CD4-positive, CD25-positive, alpha-beta regulatory T cell (primary cell): ENCODE measurements around the gene UCKL1. TPM values are rescaled to one million over a fixed set of nuclear protein-coding genes. Genes with fewer than 3 reads are reported as not detected.

ENCODE experiments used
- ATAC-seq, 2 donors: fragments of 150-1000 bp; cut with Tn5 transposase; one replicate each; pipeline ENCODE4 v1.10.0; 2021; ENCODE audit warnings: low read depth in 2 of 2, moderate number of reproducible peaks in 2 of 2, moderate library complexity in 1 of 2
- DNase-seq, 3 donors: peaks; one replicate each; pipeline versions ENCODE4 v3.0.0 to v3.0.0-alpha.2; 2012 to 2022; ENCODE audit warnings: mixed read lengths in 1 of 3
- H3K27ac ChIP-seq: one replicate; pipeline ENCODE4 v1.7.0; 2013; ENCODE audit warnings: mild to moderate bottlenecking, low read length; ENCODE audit not compliant: insufficient read depth, poor library complexity, severe bottlenecking
- H3K27me3 ChIP-seq: one replicate; pipeline ENCODE4 v1.7.0; 2013; ENCODE audit warnings: low read length; ENCODE audit not compliant: control insufficient read depth, insufficient read depth
- H3K36me3 ChIP-seq: one replicate; pipeline ENCODE4 v1.7.0; 2013; ENCODE audit warnings: mild to moderate bottlenecking, low read length, moderate library complexity; ENCODE audit not compliant: control insufficient read depth, insufficient read depth
- H3K4me1 ChIP-seq: 2 replicates; pipeline ENCODE4 v1.7.0; 2013; ENCODE audit warnings: mild to moderate bottlenecking, low read length; ENCODE audit not compliant: insufficient read depth, control insufficient read depth, poor library complexity, severe bottlenecking
- H3K4me3 ChIP-seq: one replicate; pipeline ENCODE4 v1.7.0; 2013; ENCODE audit warnings: low read depth, mild to moderate bottlenecking, low read length, moderate library complexity
- H3K9me3 ChIP-seq, 2 experiments: 1 replicate in 1 of 2; 2 replicates in 1 of 2; pipeline ENCODE4 v1.7.0; 2013; ENCODE audit warnings: low read length in 2 of 2, mild to moderate bottlenecking in 1 of 2, moderate library complexity in 1 of 2; ENCODE audit not compliant: control insufficient read depth in 2 of 2
- H3K27ac Mint-ChIP-seq, 3 donors: one replicate each; pipeline ENCODE4 v1.8.0; 2020 to 2022; ENCODE audit warnings: mild to moderate bottlenecking in 3 of 3, mixed read lengths in 3 of 3, moderate library complexity in 2 of 3
- H3K27me3 Mint-ChIP-seq: one replicate; pipeline ENCODE4 v1.8.0; 2022; ENCODE audit warnings: mild to moderate bottlenecking, mixed read lengths
- H3K36me3 Mint-ChIP-seq: one replicate; pipeline ENCODE4 v1.8.0; 2020; ENCODE audit warnings: mixed read lengths
- H3K4me1 Mint-ChIP-seq, 4 donors: one replicate each; pipeline ENCODE4 v1.8.0; 2020 to 2022; ENCODE audit warnings: mixed read lengths in 4 of 4, mild to moderate bottlenecking in 1 of 4
- H3K4me3 Mint-ChIP-seq, 4 donors: one replicate each; pipeline ENCODE4 v1.8.0; 2020 to 2022; ENCODE audit warnings: mild to moderate bottlenecking in 4 of 4, mixed read lengths in 4 of 4, moderate library complexity in 3 of 4
- H3K9me3 Mint-ChIP-seq, 7 donors: one replicate each; pipeline ENCODE4 v1.8.0; 2020 to 2022; ENCODE audit warnings: mixed read lengths in 7 of 7, mild to moderate bottlenecking in 3 of 7, moderate library complexity in 2 of 7
- polyA plus RNA-seq, 4 donors: library from polyadenylated mRNA; unstranded; fragments of 300-500 nt; fragmentation: Illumina TruSeq; gene quantifications; one replicate each; pipeline ENCODE4 v1.2.3, GENCODE V29; 2021
- total RNA-seq: library from RNA; stranded (reverse); gene quantifications from one replicate; pipeline ENCODE4 v1.2.3, GENCODE V29; 2022

Gene UCKL1
- total and polyA plus RNA-seq, 5 donors from 2014 or later: 25.1 to 43.0 (median 32.6) TPM

GRCh38 chr20:63945921-63946920, 10.0 kb downstream of the UCKL1 start:
- H3K4me1 Mint-ChIP-seq: peaks cover 0 to 54% (median 21%) of the 10 kb centered on the region in 4 donors
- peaks cover 43% of the 10 kb centered on the region for H3K4me1 ChIP-seq
- H3K4me3 ChIP-seq: no peak overlapping the region
- H3K9me3 ChIP-seq: no peaks in the 10 kb centered on the region
- H3K27ac ChIP-seq: no peak overlapping the region
- no peaks in the 10 kb centered on the region for H3K27me3 ChIP-seq
- H3K27ac Mint-ChIP-seq: no peak overlapping the region
- H3K9me3 Mint-ChIP-seq: peaks cover 0 to 2% (median 0%) of the 10 kb centered on the region in 7 donors
- peaks cover 25% of the 10 kb centered on the region for H3K36me3 ChIP-seq
- DNase-seq: no peak
- ATAC-seq: no peak
- peaks cover 3% of the 10 kb centered on the region for H3K36me3 Mint-ChIP-seq
- peak overlapping the region in 2 of 4 donors; percentile 79 to 88 for H3K4me3 Mint-ChIP-seq
- no peaks in the 10 kb centered on the region for H3K27me3 Mint-ChIP-seq

- peaks cover 0 to 2% (median 0%) of the 10 kb centered on the region in 7 donors for H3K9me3 Mint-ChIP-seq
- peaks cover 0 to 56% (median 21%) of the 10 kb centered on the region in 4 donors for H3K4me1 Mint-ChIP-seq
- H3K27me3 ChIP-seq: no peaks in the 10 kb centered on the region
- H3K27me3 Mint-ChIP-seq: no peaks in the 10 kb centered on the region
- H3K9me3 ChIP-seq: no peaks in the 10 kb centered on the region
- H3K4me1 ChIP-seq: peaks cover 43% of the 10 kb centered on the region
- H3K36me3 ChIP-seq: peaks cover 33% of the 10 kb centered on the region
- ATAC-seq (no peak), DNase-seq (no peak)
- no peak overlapping the region for H3K4me3 ChIP-seq
- no peak overlapping the region for H3K27ac ChIP-seq
- H3K36me3 Mint-ChIP-seq: peaks cover 3% of the 10 kb centered on the region
- peak overlapping the region in 2 of 4 donors; percentile 51 to 52 for H3K4me3 Mint-ChIP-seq
- H3K27ac Mint-ChIP-seq: no peak overlapping the region
Observed at GRCh38 chr20:63945031-63945658, 11.1 kb downstream of the UCKL1 start.

GRCh38 chr20:63944078-63944941, 11.9 kb downstream of the UCKL1 start:
- Histone ChIP-seq H3K27ac (no peak overlapping the region), H3K4me3 (no peak overlapping the region), H3K27me3 (no peaks in the 10 kb centered on the region), H3K36me3 (peaks cover 35% of the 10 kb centered on the region), H3K9me3 (no peaks in the 10 kb centered on the region), H3K4me1 (peaks cover 35% of the 10 kb centered on the region)
- no peak for ATAC-seq
- DNase-seq: no peak
- H3K27ac Mint-ChIP-seq: peak overlapping the region in 1 of 3 donors; percentile 31
- no peaks in the 10 kb centered on the region for H3K27me3 Mint-ChIP-seq
- peaks cover 3% of the 10 kb centered on the region for H3K36me3 Mint-ChIP-seq
- peaks cover 0 to 48% (median 21%) of the 10 kb centered on the region in 4 donors for H3K4me1 Mint-ChIP-seq
- H3K9me3 Mint-ChIP-seq: peaks cover 0 to 2% (median 0%) of the 10 kb centered on the region in 7 donors
- H3K4me3 Mint-ChIP-seq: peak overlapping the region in 1 of 4 donors; percentile 52

GRCh38 chr20:63943808-63944077, 12.5 kb downstream of the UCKL1 start:
- Histone ChIP-seq H3K4me1 (peaks cover 30% of the 10 kb centered on the region), H3K36me3 (peaks cover 35% of the 10 kb centered on the region), H3K27me3 (no peaks in the 10 kb centered on the region), H3K9me3 (no peaks in the 10 kb centered on the region), H3K27ac (no peak overlapping the region), H3K4me3 (no peak overlapping the region)
- Mint-ChIP-seq H3K4me1 (peaks cover 0 to 42% (median 17%) of the 10 kb centered on the region in 4 donors), H3K36me3 (peaks cover 3% of the 10 kb centered on the region), H3K27me3 (no peaks in the 10 kb centered on the region), H3K27ac (no peak overlapping the region), H3K4me3 (no peak overlapping the region), H3K9me3 (peaks cover 0 to 2% (median 0%) of the 10 kb centered on the region in 7 donors)
- DNase-seq (no peak), ATAC-seq (no peak)

GRCh38 chr20:63942969-63943807, 13.0 kb downstream of the UCKL1 start:
- Histone ChIP-seq H3K27ac (no peak overlapping the region), H3K27me3 (no peaks in the 10 kb centered on the region), H3K9me3 (no peaks in the 10 kb centered on the region), H3K36me3 (peaks cover 35% of the 10 kb centered on the region), H3K4me3 (no peak overlapping the region), H3K4me1 (peaks cover 25% of the 10 kb centered on the region)
- Mint-ChIP-seq H3K36me3 (peaks cover 3% of the 10 kb centered on the region), H3K9me3 (peaks cover 0 to under 1% (median 0%) of the 10 kb centered on the region in 7 donors), H3K4me3 (no peak overlapping the region), H3K27me3 (no peaks in the 10 kb centered on the region), H3K4me1 (peaks cover 0 to 37% (median 12%) of the 10 kb centered on the region in 4 donors), H3K27ac (peak overlapping the region in 1 of 3 donors; percentile 23)
- ATAC-seq (no peak), DNase-seq (no peak)

- no peaks in the 10 kb centered on the region for H3K27me3 ChIP-seq
- DNase-seq (peak in 2 of 3 donors; percentile 18 to 34), ATAC-seq (no peak)
- peaks cover 35% of the 10 kb centered on the region for H3K36me3 ChIP-seq
- H3K4me3 Mint-ChIP-seq: peak overlapping the region in 1 of 4 donors; percentile 39
- peak overlapping the region; percentile 23 to 79 (median 62) for H3K27ac Mint-ChIP-seq
- H3K27ac ChIP-seq: peak overlapping the region; percentile 67
- peaks cover 17% of the 10 kb centered on the region for H3K4me1 ChIP-seq
- H3K36me3 Mint-ChIP-seq: peaks cover 10% of the 10 kb centered on the region
- H3K4me3 ChIP-seq: no peak overlapping the region
- H3K9me3 Mint-ChIP-seq: no peaks in the 10 kb centered on the region
- H3K9me3 ChIP-seq: no peaks in the 10 kb centered on the region
- no peaks in the 10 kb centered on the region for H3K27me3 Mint-ChIP-seq
- H3K4me1 Mint-ChIP-seq: peaks cover 0 to 29% (median 9%) of the 10 kb centered on the region in 4 donors
Observed at GRCh38 chr20:63942250-63942951, 13.8 kb downstream of the UCKL1 start.
